Measurements from ENCODE around the gene UGT2B7.
"Not testable (repeated sequence)": the region's sequence is repeated elsewhere in the genome, so short reads cannot be mapped to it uniquely, and the experiment has no call there.

Gene UGT2B7

DNA sequence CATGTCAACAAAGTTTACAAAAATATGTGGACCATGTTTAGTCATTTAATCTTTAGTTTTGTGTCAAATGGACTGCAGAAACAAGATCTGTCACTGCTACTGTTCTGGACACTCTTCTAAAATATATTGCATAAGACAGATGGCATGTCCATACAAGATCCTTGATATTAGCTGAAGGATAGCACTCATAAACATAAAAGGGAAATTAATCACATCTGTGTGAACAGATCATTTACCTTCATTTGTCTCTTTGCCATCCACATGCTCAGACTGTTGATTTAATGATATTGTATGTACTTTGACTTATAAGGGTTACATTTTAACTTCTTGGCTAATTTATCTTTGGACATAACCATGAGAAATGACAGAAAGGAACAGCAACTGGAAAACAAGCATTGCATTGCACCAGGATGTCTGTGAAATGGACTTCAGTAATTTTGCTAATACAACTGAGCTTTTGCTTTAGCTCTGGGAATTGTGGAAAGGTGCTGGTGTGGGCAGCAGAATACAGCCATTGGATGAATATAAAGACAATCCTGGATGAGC lies at the start of gene UGT2B7:
Gene UGT2B7 (plus strand): TSS at position 364 of the 546 bp plus-strand sequence. CDS start 47 bp downstream, at position 411.
- Mint-ChIP-seq H3K27ac (no peak within 1 kb of the TSS), H3K36me3 (no peaks in the 10 kb centered on the region), H3K4me1 (ENCODE audit: low read depth) (no peaks in the 10 kb centered on the region), H3K9me3 (ENCODE audit: low read depth) (no peaks in the 10 kb centered on the region), H3K4me3 (no peak within 1 kb of the TSS), H3K27me3 (peaks cover 2% of the 10 kb centered on the region)

DNA sequence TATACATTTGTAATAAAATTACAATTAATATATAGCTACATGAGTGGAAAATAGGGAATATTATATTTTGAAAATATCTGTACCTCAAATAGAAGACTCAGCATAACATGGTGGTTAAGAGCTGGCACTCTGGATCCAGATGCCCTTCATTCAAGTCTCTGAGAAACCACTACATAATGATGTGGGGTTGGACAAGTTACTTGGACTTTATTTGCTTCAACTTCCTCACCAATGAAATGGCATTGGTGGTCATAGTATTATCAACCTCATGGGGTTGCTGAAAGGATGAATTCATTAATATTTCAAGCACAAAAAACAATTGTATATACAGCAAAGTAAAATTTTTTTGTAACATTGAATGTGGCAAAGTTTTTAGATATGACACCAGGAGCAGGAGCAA lies 46.4 kb upstream of the UGT2B7 start:
- Mint-ChIP-seq H3K27ac (no peak overlapping the region), H3K4me3 (no peak overlapping the region), H3K27me3 (peaks cover 3% of the 10 kb centered on the region), H3K4me1 (ENCODE audit: low read depth) (no peaks in the 10 kb centered on the region), H3K9me3 (ENCODE audit: low read depth) (no peaks in the 10 kb centered on the region), H3K36me3 (no peaks in the 10 kb centered on the region)

DNA sequence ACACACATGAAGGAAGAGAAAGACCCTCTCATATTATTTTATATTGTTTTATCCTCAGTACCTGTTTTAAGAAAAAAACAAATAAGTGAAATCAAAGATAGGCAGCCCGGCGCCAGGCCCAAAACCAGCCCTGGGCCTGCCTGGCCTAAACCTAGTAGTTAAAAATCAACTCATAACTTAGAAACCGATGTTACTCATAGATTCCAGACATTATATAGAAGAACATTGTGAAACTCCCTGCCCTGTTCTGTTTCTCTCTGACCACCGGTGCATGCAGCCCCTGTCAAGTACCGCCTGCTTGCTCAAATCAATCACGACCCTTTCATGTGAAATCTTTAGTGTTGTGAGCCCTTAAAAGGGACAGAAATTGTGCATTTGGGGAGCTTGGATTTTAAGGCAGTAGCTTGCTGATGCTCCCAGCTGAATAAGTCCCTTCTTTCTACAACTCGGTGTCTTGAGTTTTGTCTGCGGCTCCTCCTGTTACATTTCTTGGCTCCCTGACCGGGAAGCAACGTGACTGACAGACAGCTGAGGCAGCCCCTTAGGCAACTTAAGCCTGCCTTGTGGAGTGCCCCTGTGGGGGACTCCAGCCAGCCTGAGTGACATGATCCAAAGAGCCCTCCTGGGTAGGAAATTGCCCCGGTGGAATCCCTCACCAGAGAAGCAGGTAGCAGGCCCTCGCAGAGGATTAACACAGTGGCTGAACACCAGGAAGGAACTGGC lies 45.3 kb upstream of the UGT2B7 start:
- not testable (repeated sequence) for H3K27me3 Mint-ChIP-seq; H3K4me1 Mint-ChIP-seq (ENCODE audit: low read depth); H3K27ac Mint-ChIP-seq; H3K4me3 Mint-ChIP-seq; H3K9me3 Mint-ChIP-seq (ENCODE audit: low read depth); H3K36me3 Mint-ChIP-seq

DNA sequence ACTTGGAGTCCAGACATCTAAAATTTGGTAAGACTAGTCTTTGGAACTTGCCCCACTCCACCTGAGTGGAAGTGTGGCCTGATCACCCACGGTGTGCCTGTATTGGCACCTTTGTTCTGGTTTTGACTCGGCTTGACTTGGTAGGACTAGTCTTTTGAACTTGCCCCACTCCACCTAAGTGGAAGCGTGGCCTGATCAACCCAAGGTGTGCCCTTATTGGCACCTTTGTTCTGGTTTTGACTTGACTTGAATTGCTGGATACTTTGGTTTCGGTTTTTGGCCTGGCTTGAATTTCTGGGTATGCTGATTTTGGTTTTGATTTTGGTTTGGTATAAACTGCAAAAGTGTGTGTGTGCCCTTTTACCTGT lies 44.7 kb upstream of the UGT2B7 start:
- no peak overlapping the region for H3K27ac Mint-ChIP-seq
- H3K9me3 Mint-ChIP-seq (ENCODE audit: low read depth), result no peaks in the 10 kb centered on the region
- H3K4me1 Mint-ChIP-seq (ENCODE audit: low read depth), result no peaks in the 10 kb centered on the region
- peaks cover 3% of the 10 kb centered on the region for H3K27me3 Mint-ChIP-seq
- H3K4me3 Mint-ChIP-seq, result no peak overlapping the region
- H3K36me3 Mint-ChIP-seq, result no peaks in the 10 kb centered on the region

DNA sequence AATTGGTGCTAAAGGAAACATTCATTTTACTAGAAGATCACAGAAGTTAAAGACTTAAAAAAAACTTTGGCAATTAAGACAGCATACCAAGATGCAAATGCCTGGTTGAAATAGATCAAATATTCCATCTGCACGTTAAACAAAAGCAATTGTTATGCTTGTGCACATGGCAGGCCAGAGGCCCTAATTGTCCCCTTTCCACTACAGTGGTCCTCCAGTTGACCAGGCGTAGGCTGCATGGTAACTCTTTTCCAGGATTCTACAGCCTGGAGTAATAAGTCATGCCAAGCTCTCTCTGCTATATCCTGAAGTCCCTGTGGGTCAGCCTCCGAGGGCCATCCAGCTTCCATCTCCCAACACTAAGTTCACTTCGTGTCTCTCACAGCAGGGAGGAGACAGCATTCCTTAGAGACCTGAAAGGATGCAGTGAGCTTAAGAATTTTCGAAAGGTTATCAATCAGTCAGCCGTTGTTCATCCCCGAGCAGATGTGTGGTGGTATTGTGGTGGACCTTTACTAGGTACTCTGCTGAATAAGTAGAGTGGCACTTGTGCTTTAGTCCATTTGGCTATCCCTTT lies 42.9 kb upstream of the UGT2B7 start:
- not testable (repeated sequence) for H3K36me3 Mint-ChIP-seq; H3K9me3 Mint-ChIP-seq (ENCODE audit: low read depth); H3K27ac Mint-ChIP-seq; H3K27me3 Mint-ChIP-seq; H3K4me1 Mint-ChIP-seq (ENCODE audit: low read depth); H3K4me3 Mint-ChIP-seq

DNA sequence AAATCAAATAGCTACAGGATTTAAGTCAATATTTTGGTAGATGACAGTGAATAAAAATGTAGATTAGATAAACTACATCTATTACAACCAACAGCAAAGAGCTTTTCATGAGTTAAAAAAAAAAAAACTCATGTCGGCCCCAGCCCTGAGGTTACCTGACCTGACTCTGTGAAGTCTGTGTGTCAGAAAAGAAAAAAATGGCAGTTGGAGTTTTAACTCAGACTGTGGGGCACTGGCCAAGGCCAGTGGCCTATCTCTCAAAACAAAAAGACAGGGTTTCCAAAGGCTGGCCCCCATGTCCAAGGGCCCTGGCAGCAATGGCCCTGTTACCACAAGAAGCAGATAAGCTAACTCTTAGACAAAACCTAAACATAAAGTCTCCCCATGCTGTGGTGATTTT lies 42.2 kb upstream of the UGT2B7 start:
- H3K36me3 Mint-ChIP-seq; H3K9me3 Mint-ChIP-seq (ENCODE audit: low read depth); H3K4me3 Mint-ChIP-seq; H3K27ac Mint-ChIP-seq; H3K4me1 Mint-ChIP-seq (ENCODE audit: low read depth); H3K27me3 Mint-ChIP-seq: not testable (repeated sequence)

DNA sequence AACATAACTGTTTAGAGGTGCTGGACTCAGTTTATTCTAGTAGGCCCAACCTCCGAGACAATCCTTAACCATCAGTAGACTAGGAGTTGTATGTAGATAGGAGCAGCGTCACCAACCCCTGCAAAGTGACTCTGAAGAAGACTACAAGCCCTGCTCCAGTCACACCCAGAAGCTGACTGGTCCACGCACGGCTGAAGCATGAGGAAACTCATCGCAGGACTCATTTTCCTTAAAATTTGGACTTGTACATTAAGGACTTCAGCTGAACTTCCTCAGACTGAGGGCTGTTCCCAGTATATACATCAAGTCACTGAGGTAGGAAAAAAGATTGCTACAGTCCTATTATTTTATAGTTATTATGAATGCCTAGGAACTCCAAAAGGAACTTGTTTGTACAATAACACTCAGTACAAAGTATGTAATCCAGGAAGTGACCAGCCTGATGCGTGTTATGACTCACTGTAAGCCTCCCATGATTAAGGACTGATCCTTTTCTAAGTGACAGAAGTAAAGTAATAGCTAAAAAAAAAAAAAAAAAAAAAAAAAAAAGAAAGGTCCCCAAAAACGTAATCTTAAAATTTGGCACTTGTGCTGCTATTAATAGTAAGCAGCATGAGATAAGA lies 41.6 kb upstream of the UGT2B7 start:
- Mint-ChIP-seq H3K27me3 (no peaks in the 10 kb centered on the region), H3K36me3 (no peaks in the 10 kb centered on the region), H3K9me3 (ENCODE audit: low read depth) (no peaks in the 10 kb centered on the region), H3K4me3 (no peak overlapping the region), H3K4me1 (ENCODE audit: low read depth) (no peaks in the 10 kb centered on the region), H3K27ac (no peak overlapping the region)

DNA sequence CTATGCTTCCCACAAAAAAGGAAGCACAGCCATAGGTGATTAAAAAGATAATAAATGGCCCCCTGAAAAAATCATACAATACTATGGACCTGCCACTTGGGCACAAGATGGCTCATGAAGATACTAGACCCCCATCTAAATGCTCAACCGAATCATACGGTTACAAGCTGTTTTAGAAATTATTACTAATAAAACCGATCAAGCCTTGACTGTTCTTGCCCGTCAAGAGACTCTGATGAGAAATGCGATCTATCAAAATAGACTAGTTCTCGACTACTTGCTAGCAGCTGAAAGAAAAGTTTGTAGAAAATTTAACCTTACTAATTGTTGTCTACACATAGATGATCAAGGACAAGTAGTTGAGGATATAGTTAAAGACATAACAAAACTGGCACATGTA lies 40.1 kb upstream of the UGT2B7 start:
- H3K4me3 Mint-ChIP-seq, result no peak overlapping the region
- no peaks in the 10 kb centered on the region for H3K4me1 Mint-ChIP-seq (ENCODE audit: low read depth)
- H3K27me3 Mint-ChIP-seq, result no peaks in the 10 kb centered on the region
- H3K27ac Mint-ChIP-seq, result no peak overlapping the region
- no peaks in the 10 kb centered on the region for H3K9me3 Mint-ChIP-seq (ENCODE audit: low read depth)
- H3K36me3 Mint-ChIP-seq, result no peaks in the 10 kb centered on the region

DNA sequence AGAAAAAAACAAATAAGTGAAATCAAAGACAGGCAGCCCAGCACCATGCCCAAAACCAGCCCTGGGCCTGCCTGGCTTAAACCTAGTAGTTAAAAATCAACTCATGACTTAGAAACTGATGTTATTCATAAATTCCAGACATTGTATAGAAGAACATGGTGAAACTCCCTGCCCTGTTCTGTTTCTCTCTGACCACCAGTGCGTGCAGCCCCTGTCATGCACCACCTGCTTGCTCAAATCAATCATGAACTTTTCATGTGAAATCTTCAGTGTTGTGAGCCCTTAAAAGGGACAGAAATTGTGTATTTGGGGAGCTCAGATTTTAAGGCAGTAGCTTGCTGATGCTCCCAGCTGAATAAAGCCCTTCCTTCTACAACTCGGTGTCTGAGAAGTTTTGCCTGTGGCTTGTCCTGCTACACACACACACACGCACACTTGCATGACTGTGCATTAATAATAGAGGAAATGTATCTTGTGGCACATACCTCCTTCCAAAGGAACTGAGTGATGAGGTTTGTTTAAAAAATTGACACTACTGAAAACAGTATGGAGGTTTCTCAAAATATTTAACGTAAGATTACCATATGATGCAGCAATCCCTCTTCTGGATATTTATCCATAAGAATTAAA lies 39.2 kb upstream of the UGT2B7 start:
- Mint-ChIP-seq H3K27ac (no peak overlapping the region), H3K4me3 (no peak overlapping the region), H3K9me3 (ENCODE audit: low read depth) (no peaks in the 10 kb centered on the region), H3K4me1 (ENCODE audit: low read depth) (no peaks in the 10 kb centered on the region), H3K27me3 (no peaks in the 10 kb centered on the region), H3K36me3 (no peaks in the 10 kb centered on the region)

DNA sequence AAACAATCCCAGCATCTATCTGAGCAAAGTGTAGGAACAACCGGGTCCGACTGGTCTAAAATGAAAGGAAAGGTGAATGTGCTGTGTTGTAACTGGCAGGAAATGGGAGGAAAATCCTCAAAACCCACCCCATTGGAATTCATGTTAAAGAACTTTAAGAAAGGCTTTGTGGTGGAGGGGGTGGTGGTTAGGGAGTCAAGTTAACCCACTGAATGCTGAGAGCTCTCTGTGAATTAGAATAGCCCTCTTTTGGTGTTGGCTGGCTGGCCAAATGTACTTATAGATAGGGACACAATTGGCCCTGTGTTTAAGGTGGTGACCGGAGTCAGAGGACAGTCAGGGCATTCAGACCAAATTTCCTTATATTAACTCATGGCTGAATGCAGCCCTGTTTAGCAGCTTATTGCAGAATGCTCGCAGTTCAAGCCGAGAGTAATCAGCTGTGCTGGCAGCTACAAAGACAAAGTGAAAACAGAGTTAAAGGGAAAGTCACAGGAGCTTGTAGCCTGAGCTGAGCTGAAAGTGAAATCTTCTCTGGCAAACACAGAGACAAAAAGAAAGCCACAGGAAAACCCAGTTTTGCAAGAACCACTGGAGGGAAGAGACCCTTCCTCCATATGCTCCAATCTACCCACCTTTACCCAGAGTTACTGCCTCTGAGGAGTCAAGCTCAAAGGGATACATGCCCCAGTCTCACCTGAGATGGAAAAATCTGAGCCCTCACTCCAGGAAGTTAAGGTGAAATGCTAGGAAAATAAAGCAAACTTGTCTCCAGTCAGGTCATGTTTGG lies 38.5 kb upstream of the UGT2B7 start:
- Mint-ChIP-seq H3K4me3 (no peak overlapping the region), H3K4me1 (ENCODE audit: low read depth) (no peaks in the 10 kb centered on the region), H3K27ac (no peak overlapping the region)

DNA sequence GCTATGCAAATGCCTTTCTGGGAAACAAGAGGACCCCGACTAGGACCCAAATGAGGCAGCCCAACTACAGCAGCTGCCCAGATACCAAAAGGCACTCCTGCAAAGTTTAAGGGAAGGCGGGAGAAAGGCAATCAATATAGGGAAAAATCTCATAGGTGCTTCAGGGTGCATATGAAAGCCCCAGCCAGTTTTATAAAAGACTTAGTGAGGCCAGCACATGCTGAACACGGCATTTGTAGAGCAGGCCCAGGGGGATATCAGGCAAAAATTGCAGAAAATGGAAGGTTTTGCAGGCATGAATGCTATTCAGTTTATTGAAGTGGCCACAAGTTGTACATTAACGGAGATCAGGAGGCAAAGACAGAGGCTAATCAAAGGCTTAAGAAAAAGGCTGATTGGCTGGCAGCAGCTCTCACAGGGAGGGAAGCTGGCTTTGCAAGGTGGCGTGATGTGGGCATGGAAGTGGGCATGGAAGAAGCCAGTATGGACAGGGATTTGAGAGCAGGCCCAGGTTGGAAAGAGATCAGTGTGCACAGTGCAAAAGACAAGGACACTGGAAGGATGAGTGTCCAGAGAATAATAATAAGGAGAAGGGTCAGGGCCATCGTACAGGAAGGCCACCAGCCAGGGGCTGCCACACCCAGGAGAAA lies 37.7 kb upstream of the UGT2B7 start:
- Mint-ChIP-seq H3K36me3 (no peaks in the 10 kb centered on the region), H3K4me1 (ENCODE audit: low read depth) (no peaks in the 10 kb centered on the region), H3K9me3 (ENCODE audit: low read depth) (no peaks in the 10 kb centered on the region), H3K4me3 (no peak overlapping the region), H3K27ac (no peak overlapping the region), H3K27me3 (no peaks in the 10 kb centered on the region)

More for the DNA sequence above, 38.5 kb upstream of the UGT2B7 start:
- Mint-ChIP-seq H3K36me3 (no peaks in the 10 kb centered on the region), H3K27me3 (no peaks in the 10 kb centered on the region), H3K9me3 (ENCODE audit: low read depth) (no peaks in the 10 kb centered on the region)

DNA sequence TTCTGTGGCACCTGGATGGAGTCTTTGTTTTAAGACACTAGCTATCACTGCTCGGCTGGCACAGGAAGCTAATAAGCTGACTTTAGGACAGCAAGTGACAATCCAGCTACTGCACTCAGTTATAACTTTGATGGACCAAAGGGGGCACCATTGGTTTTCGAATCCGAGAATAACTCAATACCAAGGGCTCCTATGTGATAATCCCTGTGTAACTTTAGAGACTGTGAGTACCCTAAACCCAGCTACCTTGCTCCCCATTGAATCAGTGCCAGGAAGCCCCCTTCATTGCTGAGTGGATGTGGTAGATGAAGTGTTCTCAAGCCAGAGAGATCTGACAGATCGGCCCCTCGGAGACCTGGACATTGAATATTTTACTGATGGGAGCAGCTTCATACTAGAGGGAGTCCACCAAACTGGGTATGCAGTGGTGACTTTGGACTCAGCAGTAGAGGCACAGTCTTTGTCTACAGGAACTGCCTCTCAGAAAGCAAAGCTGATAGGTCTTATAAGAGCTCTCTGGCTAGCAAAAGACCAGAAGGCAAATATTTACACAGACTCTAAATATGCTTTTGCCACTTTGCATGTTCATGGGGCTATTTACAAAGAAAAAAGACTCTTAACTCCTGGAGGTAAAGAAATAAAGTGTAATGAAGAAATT lies 35.5 kb upstream of the UGT2B7 start:
- H3K27ac Mint-ChIP-seq, result no peak overlapping the region
- H3K36me3 Mint-ChIP-seq, result no peaks in the 10 kb centered on the region
- H3K27me3 Mint-ChIP-seq, result no peaks in the 10 kb centered on the region
- H3K9me3 Mint-ChIP-seq (ENCODE audit: low read depth), result no peaks in the 10 kb centered on the region
- H3K4me1 Mint-ChIP-seq (ENCODE audit: low read depth), result no peaks in the 10 kb centered on the region
- no peak overlapping the region for H3K4me3 Mint-ChIP-seq

DNA sequence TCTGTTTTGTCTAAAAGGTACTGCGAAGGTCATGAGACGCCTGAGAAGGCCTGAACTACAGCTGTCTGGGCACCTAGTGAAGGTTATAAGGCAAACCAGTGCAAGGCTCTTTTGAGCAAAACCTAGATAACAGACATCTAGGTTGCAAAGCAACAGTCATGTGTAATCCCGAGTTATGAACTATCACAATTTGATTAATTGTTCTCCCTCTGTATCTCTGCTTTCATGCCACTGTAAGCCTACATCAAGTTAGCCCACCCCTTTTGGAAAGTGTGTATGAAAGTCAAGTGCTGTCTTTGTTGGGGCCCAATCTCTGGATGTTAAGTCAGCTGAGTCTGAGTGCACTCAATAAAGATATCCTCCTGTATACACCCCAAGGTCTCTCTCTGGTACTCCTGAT lies 31.9 kb upstream of the UGT2B7 start:
- Mint-ChIP-seq H3K27ac (no peak overlapping the region), H3K27me3 (no peaks in the 10 kb centered on the region), H3K4me3 (no peak overlapping the region), H3K4me1 (ENCODE audit: low read depth) (no peaks in the 10 kb centered on the region), H3K9me3 (ENCODE audit: low read depth) (no peaks in the 10 kb centered on the region), H3K36me3 (no peaks in the 10 kb centered on the region)

DNA sequence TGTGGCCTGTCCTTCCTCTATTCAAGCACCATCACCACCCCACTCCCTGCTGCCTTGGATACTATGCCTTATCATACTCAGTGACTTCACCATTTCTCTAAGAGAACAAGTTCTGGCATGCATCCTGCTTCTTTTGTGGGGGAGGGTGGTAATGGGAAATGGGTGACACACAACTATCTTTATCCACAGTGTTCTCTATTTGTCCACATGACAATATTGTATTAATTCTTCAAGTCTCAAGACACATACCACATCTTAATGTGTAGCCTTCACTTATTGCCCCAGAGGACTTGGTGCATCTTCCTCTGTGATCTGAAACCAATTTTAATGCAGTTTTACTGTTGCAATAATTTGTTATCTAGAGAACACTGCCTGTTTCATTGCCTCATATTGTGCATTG lies 29.3 kb upstream of the UGT2B7 start:
- no peaks in the 10 kb centered on the region for H3K4me1 Mint-ChIP-seq (ENCODE audit: low read depth)
- H3K4me3 Mint-ChIP-seq, result no peak overlapping the region
- H3K36me3 Mint-ChIP-seq, result no peaks in the 10 kb centered on the region
- H3K27ac Mint-ChIP-seq, result no peak overlapping the region
- H3K27me3 Mint-ChIP-seq, result no peaks in the 10 kb centered on the region
- no peaks in the 10 kb centered on the region for H3K9me3 Mint-ChIP-seq (ENCODE audit: low read depth)

All from activated naive CD8-positive, alpha-beta T cell (primary cell).